Choroid plexus epithelial cell (primary cell): ENCODE data around the gene ERC2.

Source experiments
- DNase-seq: peaks from one replicate; pipeline ENCODE4 v3.0.0-alpha.2; 2010; ENCODE audit warnings: low read depth
- H3K4me3 ChIP-seq: 2 replicates; pipeline ENCODE4 v1.5.1; 2011; ENCODE audit warnings: low read depth, mild to moderate bottlenecking, control low read depth, low read length, moderate library complexity
- CTCF ChIP-seq: conservative IDR thresholded peaks from 2 replicates; pipeline ENCODE4 v1.5.1; 2011; ENCODE audit warnings: low read depth, mild to moderate bottlenecking, control low read depth, inconsistent platforms, low read length, moderate library complexity

The ERC2 gene

DNA sequence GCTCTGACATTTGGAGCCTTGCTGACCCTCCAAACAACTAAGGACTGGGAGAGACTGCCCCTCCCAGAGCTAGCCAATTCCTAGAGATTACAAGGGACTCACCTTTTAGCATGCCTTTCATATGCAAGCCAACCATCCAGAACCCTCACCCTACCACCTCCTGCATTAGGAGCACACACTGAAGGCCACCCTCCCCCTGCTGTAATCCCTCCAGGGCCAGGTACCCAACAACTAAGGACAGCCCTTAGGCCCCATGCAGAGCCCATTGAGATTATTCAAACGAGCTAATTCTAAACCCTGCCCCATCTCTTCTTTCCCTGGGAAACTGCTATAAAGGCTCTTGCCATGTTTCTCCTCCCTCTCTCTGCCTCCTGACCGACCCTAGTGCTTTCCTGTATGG, 352.6 kb downstream of the ERC2 start:
- TF ChIP-seq CTCF: no peak
- DNase-seq: no peak
- H3K4me3 ChIP-seq: no peak overlapping the region

GRCh38 chr3:56115199-56115598, 353.1 kb downstream of the ERC2 start:
- H3K4me3 ChIP-seq: no peak overlapping the region
- no peak for DNase-seq
- no peak for TF ChIP-seq CTCF

DNA sequence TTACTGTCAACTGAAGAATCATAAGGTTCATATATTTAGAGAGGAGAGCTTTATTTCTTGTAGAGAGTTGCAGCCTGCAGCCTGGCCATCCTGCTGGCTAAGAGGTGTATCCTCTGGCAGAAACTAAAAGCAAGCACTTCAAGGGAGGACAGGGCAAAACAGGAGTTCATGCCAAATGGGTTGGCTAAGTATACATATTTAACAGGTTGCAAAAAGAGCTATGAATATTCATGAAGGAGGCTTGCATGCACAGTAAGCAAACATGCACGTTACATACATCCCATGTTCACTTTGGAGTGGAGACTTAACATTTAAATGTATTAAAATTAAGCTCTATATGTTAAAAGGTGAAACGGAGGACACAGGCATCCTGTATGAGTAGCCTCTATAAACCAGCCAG, 354.4 kb downstream of the ERC2 start:
- no peak for DNase-seq
- H3K4me3 ChIP-seq: no peak overlapping the region
- no peak for TF ChIP-seq CTCF

- no peak overlapping the region for H3K4me3 ChIP-seq
- no peak for DNase-seq
- TF ChIP-seq CTCF: no peak
Measured at GRCh38 chr3:56113231-56113630, 355.0 kb downstream of the ERC2 start.

DNA sequence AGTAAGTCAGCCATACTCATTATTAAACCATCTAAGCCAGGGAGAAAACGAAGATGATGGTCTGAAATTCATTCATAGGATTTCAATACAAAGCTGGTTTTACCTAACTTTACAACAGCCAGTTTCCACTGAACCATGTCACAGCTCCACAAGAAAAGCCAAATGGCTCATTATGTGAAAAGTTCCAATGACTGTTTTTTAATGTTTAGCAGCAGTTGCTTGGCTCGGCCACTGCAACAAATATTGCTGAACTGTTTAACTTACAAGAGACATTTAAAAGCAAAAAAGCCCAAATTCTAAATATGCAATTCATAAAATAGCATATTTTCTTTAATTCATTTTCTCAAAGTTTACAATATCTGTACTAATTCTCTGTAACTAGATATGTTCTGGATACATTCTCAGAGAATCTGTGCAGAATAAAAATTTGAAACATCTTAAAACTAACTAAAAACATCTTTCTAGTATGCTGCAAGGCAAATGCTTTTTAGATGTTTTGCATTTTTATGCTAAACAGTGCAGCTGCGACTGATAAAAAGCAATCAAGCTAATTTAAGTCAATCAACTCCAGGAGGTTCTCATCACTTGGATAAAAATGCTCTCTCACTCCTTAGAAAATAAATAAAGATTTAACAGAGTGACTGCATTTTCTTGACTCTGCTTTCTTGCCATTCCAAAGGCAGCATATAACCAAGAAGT, 356.5 kb downstream of the ERC2 start:
- DNase-seq: no peak

DNA sequence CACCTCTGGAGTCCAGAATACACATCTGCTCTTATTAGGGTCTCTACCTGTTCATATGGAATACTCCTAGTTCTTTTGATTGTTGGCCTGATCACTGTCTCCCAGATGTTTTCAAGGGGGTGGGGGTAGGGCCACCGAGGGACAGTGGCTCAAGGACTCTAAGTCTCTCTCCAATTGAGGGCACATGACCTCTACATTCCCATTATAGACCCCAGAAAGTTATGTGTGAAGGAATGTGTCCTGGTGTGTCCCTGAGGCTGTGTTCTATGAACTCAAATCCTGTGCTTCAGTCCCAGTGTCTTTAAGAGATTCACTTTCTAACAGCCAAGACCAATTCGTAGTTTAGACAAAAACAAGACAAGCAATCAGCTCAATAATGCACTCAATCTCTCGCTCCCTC, 357.4 kb downstream of the ERC2 start:
- no peak overlapping the region for H3K4me3 ChIP-seq
- DNase-seq: no peak
- no peak for TF ChIP-seq CTCF

More for the DNA sequence above, 356.5 kb downstream of the ERC2 start:
- TF ChIP-seq CTCF: no peak
- no peak overlapping the region for H3K4me3 ChIP-seq

DNA sequence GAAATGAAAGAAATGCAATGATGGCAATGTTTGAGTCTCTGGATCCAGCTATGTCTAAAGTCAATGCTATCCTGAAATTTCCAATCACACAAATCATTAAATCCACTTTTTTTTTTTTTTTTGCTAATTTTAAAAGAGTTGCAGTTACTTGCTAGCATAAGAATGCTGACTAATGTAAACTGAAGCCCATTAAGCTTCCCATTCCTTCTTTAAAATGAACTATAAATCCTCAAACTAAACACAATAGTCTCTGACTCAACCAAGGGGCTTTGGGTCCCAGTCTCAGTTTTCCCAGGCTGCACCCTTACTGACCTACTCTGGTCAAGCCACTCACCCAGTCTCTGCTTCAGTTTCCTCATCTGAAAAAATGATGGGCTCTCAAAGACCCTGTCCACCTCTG, 361.1 kb downstream of the ERC2 start:
- DNase-seq: no peak
- TF ChIP-seq CTCF: no peak
- no peak overlapping the region for H3K4me3 ChIP-seq
